HG03439 (cell line): Measurements from ENCODE around the gene KIAA0825.

Source experiments
- ATAC-seq: cut with Tn5 transposase; IDR thresholded peaks from one replicate; pipeline ENCODE4 v1.9.1; 2021; ENCODE audit warnings: mild to moderate bottlenecking, moderate library complexity; ENCODE audit not compliant: unreplicated experiment

KIAA0825 gene

DNA sequence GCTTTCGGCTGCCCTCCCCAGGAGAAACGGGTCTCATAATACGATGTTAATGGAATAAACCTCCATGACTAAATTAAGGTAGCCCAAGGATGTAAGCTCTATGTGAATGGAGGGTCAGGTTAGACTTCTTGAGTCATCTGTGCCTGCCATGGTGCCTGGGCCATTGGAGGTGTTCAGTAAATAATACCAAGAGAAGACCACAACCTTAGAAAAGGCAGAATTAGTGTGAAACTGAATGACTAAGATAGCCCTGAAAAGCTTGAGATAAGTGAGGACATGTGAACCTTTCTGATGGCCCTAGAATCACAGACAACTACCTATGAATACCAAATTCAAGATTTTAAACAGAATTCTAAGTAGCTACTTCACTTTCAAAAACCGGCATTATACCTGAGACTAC lies 160.6 kb downstream of the KIAA0825 start:
- ATAC-seq, result no peak

DNA sequence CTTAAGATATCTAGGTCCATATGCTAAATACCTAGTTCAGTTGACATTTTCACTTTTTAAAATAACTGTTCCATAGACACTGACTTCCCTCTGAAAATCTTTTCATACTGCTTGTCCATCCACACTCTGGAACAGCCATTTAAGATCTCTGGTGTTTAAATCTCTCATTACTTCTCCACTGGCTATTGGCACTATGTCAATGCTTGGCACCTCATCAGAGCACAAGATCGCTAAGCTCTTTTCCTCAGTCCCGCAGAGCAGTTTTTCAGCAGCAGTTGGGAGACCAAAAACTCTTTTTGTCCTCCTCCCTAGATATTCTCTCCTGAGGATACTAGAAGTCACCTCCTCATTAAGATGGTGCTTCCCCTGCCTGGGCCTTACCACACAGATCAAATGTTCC lies 172.7 kb downstream of the KIAA0825 start:
- no peak for ATAC-seq

DNA sequence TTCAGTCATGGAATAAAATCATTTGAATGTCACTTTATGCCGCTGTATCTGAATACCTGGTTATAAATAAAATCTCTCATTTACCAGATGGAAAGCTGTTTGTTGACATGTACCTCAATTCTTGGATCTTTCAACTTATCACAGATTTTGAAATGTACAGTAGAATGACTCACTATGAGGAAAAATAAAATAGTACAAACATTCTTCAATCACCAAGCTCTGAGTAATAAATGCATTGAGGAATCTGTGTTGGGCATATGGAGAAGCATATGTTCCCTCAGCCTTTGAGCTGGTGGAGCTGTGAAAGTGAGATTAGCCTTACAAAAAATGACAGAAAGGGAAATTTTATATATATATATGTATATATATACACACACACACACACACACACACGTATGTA lies 175.4 kb downstream of the KIAA0825 start:
- no peak for ATAC-seq

DNA sequence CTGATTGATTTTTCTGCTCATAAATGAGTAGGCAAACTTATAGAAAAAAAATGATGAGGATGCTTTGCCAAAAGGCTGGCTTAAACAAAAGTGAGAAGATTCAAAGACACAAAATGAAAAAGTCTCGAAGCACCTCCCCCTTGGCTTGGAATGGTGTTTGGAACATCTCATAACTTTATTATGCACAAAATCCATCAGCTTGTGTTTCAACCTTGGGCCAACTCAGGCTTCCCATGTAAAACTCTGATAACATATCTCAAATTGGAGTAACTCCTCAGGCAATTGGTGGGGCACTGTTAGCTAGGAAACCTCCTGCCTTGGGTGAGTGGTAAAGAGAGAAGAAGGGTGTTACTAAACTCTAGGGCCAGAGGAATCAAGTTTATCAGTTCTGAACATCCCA lies 176.3 kb downstream of the KIAA0825 start:
- ATAC-seq, result no peak

DNA sequence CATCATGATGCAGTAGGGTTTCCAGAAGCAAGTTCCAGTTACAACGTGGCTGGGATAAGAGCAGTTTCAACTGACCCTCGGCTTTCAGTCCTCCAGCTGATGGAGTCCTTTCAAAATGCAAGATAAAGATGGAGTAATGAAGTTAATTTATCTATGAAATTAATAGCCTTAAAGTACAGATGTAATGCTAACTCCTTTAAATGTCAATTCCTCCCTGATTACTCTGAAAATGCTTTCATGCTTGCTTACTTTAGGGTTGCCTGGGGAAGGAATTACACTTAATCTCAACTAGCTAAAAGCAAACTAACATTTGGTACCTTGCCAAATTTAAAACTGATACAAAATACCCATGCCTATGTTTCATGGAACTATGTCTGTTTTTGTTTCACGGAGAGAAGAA lies 178.4 kb downstream of the KIAA0825 start:
- no peak for ATAC-seq

DNA sequence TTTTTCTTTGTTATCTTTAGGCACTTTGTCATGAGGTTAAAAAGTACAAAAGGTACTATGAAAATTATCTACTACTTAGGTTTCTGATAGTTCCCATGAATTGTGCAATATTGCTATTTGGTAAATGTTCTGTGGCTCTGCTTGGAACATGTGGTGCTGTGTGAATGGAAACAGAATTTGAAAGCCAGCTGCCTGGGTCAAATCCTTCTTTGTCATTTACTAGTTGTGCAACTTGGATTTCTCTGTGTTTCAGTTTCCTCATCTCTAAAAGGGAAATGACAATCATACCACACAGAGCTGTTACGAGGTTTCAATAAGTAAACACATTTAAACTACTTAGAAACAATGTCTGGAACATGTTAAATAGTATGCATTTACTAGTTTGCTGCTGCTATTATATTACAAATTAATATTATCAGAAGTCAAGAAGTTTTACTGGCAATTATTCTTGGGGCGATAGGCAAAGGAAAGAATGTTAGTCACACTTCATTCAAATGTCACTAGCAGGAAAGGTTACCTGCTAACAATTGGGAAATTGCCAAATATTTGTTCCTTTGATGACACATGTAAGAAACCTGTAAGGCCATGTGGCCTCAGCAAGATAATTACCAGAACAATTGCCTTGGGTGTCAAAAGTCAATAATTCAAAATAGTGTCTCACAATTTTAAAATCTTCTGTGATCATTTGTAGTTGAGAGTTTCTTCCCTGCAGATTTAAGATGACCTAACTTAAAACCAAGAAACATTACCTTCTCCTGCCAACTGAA lies 184.8 kb downstream of the KIAA0825 start:
- ATAC-seq, result no peak

DNA sequence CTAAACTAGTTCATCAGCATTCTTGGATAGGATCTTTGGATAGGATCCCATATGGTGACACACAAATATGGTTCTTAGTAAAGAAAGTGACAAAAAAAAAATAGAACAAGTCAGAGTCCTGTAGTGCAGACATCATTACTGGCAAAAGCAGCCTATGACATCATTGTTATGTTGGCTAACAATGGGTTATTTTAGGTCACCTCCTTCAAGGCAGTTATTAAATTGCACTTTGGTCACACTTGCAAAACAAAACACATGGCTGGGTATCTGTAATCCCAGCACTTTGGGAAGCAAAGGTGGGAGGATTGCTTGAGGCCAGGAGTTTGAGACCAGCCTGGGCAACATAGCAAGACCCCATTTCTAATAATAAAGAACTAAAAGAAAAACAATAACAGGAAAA lies 185.9 kb downstream of the KIAA0825 start:
- ATAC-seq, result no peak

DNA sequence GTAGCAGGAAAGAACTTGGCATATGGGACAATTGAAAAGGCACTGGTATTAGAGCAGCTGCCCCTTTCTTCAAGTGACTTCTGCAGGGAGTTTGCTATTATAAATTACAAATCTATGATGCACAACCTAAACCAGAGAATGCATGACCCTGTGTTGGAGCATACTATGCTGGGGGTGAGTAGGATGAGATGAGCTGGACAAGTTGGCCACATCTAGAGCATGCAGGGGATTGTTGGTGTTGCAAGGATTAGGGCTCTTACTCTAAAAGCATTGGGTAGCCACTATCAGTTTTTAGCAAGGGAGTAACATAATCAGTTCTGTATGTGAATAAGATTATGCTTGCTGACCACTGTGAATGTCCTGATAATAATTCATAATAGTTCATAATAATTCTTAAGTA lies 186.7 kb downstream of the KIAA0825 start:
- ATAC-seq, result no peak

DNA sequence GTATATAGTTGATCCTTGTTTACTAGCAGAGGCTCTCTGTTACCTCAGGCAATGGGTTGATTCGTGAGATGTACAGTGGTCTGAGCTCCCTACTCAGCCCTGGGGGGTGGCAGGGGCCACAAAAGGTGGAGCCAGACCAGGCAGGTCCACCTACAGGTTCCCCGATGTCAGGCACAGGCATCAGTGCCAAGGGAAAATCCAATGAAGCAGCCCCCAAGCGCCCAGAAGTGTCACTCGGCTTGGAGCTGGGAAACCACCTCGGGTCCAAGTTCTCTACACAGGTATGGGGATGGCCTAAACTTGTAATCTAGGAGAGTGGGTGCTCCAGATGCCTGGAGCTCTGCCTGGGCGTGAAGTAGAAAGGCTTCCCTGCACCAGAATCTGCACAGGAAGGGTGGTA lies 188.8 kb downstream of the KIAA0825 start:
- ATAC-seq, result no peak

DNA sequence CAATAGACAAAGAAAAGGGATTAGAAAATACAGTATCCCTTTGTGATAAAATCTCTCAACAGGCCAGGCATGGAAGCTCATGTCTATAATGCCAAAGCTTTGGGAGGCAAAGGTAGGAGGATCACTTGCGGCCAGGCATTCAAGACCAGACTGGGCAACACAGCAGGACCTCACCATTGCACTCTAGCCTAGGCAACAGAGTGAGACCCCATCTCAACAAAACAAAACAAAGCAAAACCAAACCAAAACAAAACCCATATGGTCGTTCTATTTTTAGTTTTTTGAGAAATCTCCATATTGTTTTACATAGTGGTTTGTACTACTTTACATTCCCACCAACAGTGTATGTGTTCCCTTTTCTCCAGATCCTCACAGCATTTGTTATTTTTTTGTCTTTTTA lies 193.0 kb downstream of the KIAA0825 start:
- no peak for ATAC-seq

DNA sequence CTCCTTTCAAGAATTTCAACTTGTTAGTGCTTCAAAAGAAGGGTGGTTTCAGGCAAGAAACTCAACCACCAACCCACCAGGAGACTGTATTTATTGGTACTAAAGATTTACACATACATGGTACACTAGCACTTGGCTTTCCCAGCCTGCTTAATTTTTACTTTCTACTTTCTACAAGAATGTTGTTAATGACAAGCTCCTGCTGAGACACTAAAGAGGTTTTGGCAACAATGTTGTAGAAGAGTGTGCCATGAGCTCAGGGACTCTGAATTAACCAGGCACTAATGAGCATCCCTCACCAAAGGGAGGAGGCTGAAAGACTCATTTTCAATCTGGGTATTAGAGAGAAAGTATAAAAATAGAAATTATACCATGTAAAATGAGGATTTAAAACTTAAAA lies 195.0 kb downstream of the KIAA0825 start:
- ATAC-seq, result no peak

DNA sequence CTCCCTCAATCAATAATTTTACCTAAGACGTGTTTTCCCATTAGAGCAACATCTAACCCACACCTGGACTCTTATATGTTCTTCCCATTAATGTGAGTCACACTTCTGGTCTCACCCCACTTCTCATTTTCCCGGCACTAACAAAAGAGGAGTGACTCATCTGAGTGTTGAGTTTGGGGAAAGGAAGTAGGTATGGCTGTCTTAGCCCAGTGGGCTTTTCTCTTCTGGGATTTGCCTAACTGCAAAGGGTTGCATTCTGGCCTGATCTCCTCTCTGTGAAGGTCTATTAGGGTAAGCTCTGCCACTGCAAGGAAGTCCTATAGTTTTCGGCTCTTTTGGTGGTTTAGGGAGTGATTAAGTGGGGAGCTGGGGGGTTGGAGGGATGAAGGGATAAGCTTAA lies 195.6 kb downstream of the KIAA0825 start:
- ATAC-seq, result no peak

DNA sequence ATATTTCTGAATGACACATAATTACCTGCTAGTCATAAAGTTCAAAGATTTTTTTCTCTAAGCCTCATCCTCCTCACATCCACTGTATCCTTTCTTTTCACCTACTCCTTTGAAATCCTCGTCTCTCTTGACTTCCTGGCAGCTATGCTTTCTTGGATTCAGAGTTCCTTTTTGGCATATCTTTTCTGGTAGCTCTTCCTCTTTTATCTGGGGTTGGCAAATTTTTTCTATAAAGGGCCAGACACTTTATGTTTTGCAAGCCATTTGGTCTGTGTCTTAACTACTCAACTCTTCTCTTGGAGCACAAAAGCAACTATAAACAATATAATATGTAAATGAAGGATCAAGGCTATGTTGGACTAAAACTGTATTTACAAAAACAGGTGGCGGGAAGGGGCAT lies 197.5 kb downstream of the KIAA0825 start:
- ATAC-seq, result no peak

DNA sequence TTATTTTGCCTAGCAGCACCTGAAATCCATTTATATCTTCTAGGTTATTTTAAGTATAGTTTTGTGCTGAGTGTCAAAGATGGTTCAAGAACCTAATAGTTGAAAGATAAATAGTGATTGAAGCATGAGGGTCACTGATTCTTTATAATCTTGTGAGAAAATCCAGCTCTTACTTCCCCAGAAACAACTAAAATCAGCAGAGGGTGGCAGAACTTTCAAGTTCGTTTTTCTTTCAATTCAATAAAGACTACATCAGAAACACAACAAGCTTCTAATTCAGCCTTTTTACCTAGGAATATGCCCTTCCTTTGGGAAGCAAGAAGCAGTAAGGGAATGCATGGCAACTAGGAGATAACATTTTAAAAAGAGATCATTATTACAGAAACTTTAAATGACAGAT lies 202.6 kb downstream of the KIAA0825 start:
- no peak for ATAC-seq

DNA sequence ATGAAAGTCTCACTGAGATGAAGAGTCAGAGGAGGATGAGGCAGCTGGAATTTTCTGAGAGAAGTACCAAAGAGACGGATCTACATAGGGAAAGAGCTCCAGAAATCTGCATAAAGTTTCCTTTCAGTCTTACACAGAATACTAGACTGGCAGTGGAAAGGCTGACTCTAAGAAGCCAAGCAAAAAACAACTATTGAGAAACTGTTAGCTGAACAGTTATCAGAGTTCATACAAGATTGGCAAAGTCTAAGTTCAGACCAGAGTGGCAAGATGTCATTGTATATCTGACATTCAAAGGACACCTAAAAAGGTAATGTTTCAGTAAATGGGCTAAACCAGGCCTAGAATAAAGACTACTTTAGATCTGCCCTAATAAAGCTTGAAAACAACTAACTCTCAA lies 209.0 kb downstream of the KIAA0825 start:
- ATAC-seq, result no peak

DNA sequence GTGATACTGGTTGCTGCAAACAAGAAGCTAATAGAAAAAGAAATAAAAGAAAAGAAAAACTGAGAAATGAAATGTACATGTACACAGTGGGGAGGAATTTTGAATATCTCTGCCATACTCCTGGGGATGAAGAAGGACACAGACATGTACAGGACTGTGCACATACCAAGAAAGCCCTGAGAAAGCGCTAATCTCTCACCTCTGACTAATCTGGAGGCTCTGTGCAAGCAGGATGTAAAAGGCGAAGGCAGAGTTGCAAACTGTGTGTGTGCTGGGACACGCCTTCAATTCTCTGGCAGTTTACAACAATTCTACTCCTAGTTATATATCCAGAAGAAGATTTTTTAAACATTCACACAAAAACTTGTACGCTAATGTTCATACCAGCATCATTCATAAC lies 211.4 kb downstream of the KIAA0825 start:
- ATAC-seq, result no peak

DNA sequence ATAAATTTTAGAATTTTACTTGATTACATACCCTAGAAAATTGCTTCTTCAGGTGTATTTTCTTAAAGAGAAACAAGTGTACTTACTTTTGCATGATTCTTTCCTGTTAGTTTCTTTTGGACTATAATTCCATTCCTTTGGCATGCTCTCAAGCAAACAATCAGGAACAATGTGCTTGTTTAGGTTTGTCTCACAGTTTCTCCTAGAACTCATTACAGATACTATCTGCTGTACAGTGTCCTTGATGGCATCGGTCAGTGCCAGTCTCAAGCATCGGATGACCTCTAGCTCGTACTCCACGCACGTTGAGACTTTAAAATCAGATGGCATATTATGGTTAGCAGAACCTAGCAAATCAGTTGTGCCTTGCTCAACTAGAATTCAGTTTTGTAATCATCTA lies 214.9 kb downstream of the KIAA0825 start:
- no peak for ATAC-seq

DNA sequence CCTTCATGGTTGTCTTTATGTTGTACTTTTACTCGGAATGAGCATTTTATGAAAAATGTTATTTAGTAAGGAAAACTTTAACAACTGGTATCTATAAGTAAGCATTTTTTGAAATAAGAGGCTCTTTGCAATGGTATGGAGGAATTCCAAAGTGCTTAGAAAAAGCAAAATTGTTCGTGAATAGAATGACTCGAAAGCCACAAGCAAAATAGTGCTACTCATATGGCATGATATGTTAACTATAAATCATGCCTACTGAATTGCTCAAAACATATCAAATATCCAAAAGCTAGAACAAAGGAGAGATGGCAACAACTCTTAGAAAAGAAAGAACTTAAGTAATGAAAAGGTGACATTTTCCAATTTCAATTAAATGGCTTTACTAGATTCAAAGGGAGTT lies 216.3 kb downstream of the KIAA0825 start:
- ATAC-seq, result no peak

DNA sequence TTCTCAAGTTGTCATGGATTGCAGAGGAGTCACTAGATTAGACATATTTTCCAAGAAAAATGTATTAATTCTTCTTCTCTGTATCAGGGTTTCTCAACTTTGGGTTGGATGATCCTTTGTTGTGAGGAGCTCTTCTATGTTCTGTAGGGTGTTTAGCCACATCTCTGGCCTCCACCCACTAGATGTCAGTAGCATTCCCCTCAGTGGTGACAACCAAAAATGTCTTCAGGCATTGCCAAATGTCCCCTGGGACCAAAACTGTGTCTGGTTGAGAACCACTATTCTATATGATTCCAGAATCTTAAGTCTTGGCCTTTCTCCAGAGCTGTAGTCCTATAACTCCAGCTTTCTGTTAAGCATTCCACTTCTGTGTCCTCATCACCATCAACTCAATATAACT lies 220.9 kb downstream of the KIAA0825 start:
- ATAC-seq, result no peak

DNA sequence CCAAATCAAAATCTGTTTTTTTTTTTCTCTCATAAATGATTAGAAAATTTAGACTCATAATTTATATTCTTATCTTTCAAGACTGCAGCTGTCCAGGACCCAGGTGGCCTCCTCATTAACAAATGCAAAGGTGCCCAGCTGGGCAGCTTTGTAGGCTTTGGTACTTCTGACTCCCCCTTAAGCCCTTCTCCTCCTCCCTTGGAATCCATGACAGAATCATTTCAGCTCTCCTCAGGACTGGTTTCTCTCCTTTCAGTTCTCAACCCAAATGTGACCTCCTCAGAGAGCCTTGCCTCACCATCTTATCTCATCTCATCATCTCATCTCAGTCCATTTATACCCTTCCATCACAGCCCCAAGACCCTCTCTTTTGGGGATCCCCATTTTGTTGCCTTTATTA lies 221.7 kb downstream of the KIAA0825 start:
- ATAC-seq, result no peak

DNA sequence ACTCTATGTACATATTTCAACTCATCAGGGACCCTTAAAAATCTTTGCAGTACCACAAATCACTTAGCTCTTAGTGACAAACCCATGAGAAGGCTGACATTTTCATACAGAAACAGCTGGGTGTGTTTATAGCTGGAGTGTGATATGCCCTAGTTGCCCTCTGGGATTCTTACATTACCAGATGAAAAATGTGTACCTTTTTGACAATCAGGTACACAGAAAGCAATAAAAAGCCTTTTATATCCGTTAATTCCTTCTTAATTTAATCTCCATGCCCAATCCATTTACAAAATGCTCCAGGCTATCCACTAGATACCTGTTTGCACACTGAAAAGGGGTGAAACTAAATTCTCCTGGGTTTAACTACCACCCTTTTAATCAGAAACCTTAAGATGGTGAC lies 222.9 kb downstream of the KIAA0825 start:
- no peak for ATAC-seq

DNA sequence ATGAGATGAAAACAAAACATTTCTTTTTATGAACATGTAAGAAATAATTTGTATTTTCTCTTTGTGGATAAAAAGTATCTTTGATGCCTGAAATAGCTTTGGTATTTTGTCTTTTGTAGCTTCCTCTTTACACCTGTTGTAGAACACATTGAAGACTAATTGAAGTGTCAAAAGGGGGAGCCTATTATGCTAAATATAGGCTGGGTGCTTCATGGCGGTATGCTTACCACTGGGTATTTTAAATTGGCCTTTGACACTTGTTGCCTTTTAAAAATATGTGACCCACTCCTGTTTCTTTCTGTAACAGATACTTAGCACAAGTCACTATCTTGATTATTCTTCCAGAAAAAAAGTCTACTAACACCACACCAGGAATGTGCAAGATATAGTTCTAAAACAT lies 226.4 kb downstream of the KIAA0825 start:
- no peak for ATAC-seq

DNA sequence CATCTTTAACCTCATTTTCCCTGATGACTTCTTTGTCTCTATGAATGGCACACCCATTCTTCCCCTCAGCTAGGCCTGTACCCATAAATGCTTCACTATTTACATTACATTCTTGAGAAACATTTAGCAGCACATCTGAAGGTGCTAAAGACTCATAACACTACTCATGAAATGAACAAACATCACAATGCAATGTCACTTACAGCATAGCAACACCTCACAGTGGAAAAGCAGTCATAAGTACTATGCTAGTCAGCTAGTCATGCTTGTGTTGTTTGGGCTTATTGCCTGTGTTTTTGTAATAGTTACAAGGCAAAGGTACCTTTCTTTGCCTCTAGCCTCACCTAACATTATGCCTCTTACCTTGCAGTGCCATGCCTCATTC lies 228.9 kb downstream of the KIAA0825 start:
- ATAC-seq, result no peak
